ENCODE data around the gene D2HGDH.
"Not testable (repeated sequence)": the region's sequence is repeated elsewhere in the genome, so short reads cannot be mapped to it uniquely, and the experiment has no call there.

The D2HGDH gene

GRCh38 chr2:241803387-241804325 is 69.2 kb downstream of the D2HGDH start:
- POLR2A ChIA-PET = no interaction called here
- CTCF ChIA-PET = no interaction called here
- DNase-seq (ENCODE audit: extremely low spot score) = no peak
- TF ChIP-seq SUZ12 (IDR thresholded peaks at IDR 0.05) = no peak
- no peak for TF ChIP-seq ARNT (IDR thresholded peaks at IDR 0.05)
- TF ChIP-seq L3MBTL2 (conservative IDR thresholded peaks at IDR 0.05) = no peak
- no peak for TF ChIP-seq ELF4 (IDR thresholded peaks at IDR 0.05)
- TF ChIP-seq ZNF384 (IDR thresholded peaks at IDR 0.05) = no peak
- no peak for TF ChIP-seq BHLHE40 (IDR thresholded peaks at IDR 0.05; ENCODE audit: borderline replicate concordance)
- no peak for TF ChIP-seq TARDBP (IDR thresholded peaks at IDR 0.05)
- TF ChIP-seq CTBP1 (IDR thresholded peaks at IDR 0.05; ENCODE audit: borderline replicate concordance) = no peak
- TF ChIP-seq FOXM1 (IDR thresholded peaks at IDR 0.05; ENCODE audit: borderline replicate concordance) = no peak
- TF ChIP-seq HDGF (IDR thresholded peaks at IDR 0.05; ENCODE audit: borderline replicate concordance) = no peak
- no peak for TF ChIP-seq FOXA1 (IDR thresholded peaks at IDR 0.05)
- no peak for TF ChIP-seq SP1 (IDR thresholded peaks at IDR 0.05)
- TF ChIP-seq FOXK2 (IDR thresholded peaks at IDR 0.05) = no peak
- TF ChIP-seq NFRKB (IDR thresholded peaks at IDR 0.05) = no peak
- TF ChIP-seq PKNOX1 (IDR thresholded peaks at IDR 0.05) = no peak
- TF ChIP-seq LEF1 (IDR thresholded peaks at IDR 0.05; ENCODE audit: borderline replicate concordance) = no peak

GRCh38 chr2:241804326-241805229 is 70.1 kb downstream of the D2HGDH start:
- ChIA-PET POLR2A (no interaction called here), CTCF (no interaction called here)
- TF ChIP-seq LEF1 (IDR thresholded peaks at IDR 0.05; ENCODE audit: borderline replicate concordance) (no peak), BHLHE40 (IDR thresholded peaks at IDR 0.05; ENCODE audit: borderline replicate concordance) (no peak), FOXK2 (IDR thresholded peaks at IDR 0.05) (no peak), PKNOX1 (IDR thresholded peaks at IDR 0.05) (no peak), HDGF (IDR thresholded peaks at IDR 0.05; ENCODE audit: borderline replicate concordance) (no peak), TARDBP (IDR thresholded peaks at IDR 0.05) (no peak), SP1 (IDR thresholded peaks at IDR 0.05) (no peak), ELF4 (IDR thresholded peaks at IDR 0.05) (no peak), FOXM1 (IDR thresholded peaks at IDR 0.05; ENCODE audit: borderline replicate concordance) (no peak), NFRKB (IDR thresholded peaks at IDR 0.05) (no peak), L3MBTL2 (conservative IDR thresholded peaks at IDR 0.05) (no peak), ARNT (IDR thresholded peaks at IDR 0.05) (no peak)
- DNase-seq (ENCODE audit: extremely low spot score) = no peak

- CTCF ChIA-PET; POLR2A ChIA-PET; DNase-seq (ENCODE audit: extremely low spot score): not testable (repeated sequence)
These were observed 71.8 kb downstream of the D2HGDH start for GRCh38 chr2:241806217-241806616.

GRCh38 chr2:241808051-241808720 is 73.8 kb downstream of the D2HGDH start:
- ChIA-PET CTCF (no interaction called here), POLR2A (no interaction called here)
- DNase-seq (ENCODE audit: extremely low spot score) = no peak
- no peak for TF ChIP-seq BHLHE40 (IDR thresholded peaks at IDR 0.05; ENCODE audit: borderline replicate concordance)
- no peak for TF ChIP-seq ARNT (IDR thresholded peaks at IDR 0.05)
- TF ChIP-seq ZNF384 (IDR thresholded peaks at IDR 0.05) = no peak
- TF ChIP-seq CTBP1 (IDR thresholded peaks at IDR 0.05; ENCODE audit: borderline replicate concordance) = no peak
- no peak for TF ChIP-seq SP1 (IDR thresholded peaks at IDR 0.05)
- no peak for TF ChIP-seq PKNOX1 (IDR thresholded peaks at IDR 0.05)
- TF ChIP-seq FOXK2 (IDR thresholded peaks at IDR 0.05) = no peak
- no peak for TF ChIP-seq ELF4 (IDR thresholded peaks at IDR 0.05)
- TF ChIP-seq FOXA1 (IDR thresholded peaks at IDR 0.05) = no peak
- TF ChIP-seq L3MBTL2 (conservative IDR thresholded peaks at IDR 0.05) = no peak
- no peak for TF ChIP-seq HDGF (IDR thresholded peaks at IDR 0.05; ENCODE audit: borderline replicate concordance)
- TF ChIP-seq TARDBP (IDR thresholded peaks at IDR 0.05) = no peak
- no peak for TF ChIP-seq LEF1 (IDR thresholded peaks at IDR 0.05; ENCODE audit: borderline replicate concordance)

GRCh38 chr2:241808721-241809382 is 74.4 kb downstream of the D2HGDH start, which contains the start of gene NEU4:
Gene NEU4 (plus strand): TSS chr2:241809193. CDS start chr2:241814485, 5,292 bp downstream.
- POLR2A ChIA-PET = no interaction called here
- CTCF ChIA-PET = no interaction called here
- no peak for DNase-seq (ENCODE audit: extremely low spot score)
- TF ChIP-seq NFRKB (IDR thresholded peaks at IDR 0.05) = no peak
- no peak for TF ChIP-seq HDGF (IDR thresholded peaks at IDR 0.05; ENCODE audit: borderline replicate concordance)
- no peak for TF ChIP-seq LEF1 (IDR thresholded peaks at IDR 0.05; ENCODE audit: borderline replicate concordance)
- no peak for TF ChIP-seq ELF4 (IDR thresholded peaks at IDR 0.05)
